ENCODE data around the gene RPL10L.

GRCh38 chr14:46653031-46653755 is 1.6 kb upstream of the RPL10L start:
- no peak for TF ChIP-seq CTCF (IDR thresholded peaks at IDR 0.05)
- TF ChIP-seq CHD2 (IDR thresholded peaks at IDR 0.05; ENCODE audit: low read length, partially characterized antibody), result no peak
- no peak for TF ChIP-seq EHMT2 (IDR thresholded peaks at IDR 0.05; ENCODE audit: low read depth)
- no peak for TF ChIP-seq ZNF302 (CRISPR knock-in tag; IDR thresholded peaks at IDR 0.05)
- no peak for TF ChIP-seq POLR2A (IDR thresholded peaks at IDR 0.05; ENCODE audit: low read length)
- no peak for TF ChIP-seq MAZ (IDR thresholded peaks at IDR 0.05; ENCODE audit: borderline replicate concordance, low read depth, low read length)
- TF ChIP-seq ATOH8 (CRISPR knock-in tag; IDR thresholded peaks at IDR 0.05; ENCODE audit: low read depth), result no peak
- TF ChIP-seq JUN (IDR thresholded peaks at IDR 0.05), result no peak
- TF ChIP-seq RCOR1 (IDR thresholded peaks at IDR 0.05; ENCODE audit: low read depth, low read length), result no peak
- no peak for TF ChIP-seq REST (IDR thresholded peaks at IDR 0.05)
- no peak for TF ChIP-seq RAD21 (conservative IDR thresholded peaks at IDR 0.05 in 1 of 2, IDR thresholded peaks at IDR 0.05 in 1 of 2)
- TF ChIP-seq ZC3H11A (IDR thresholded peaks at IDR 0.05), result no peak
- TF ChIP-seq, protein P1, sequence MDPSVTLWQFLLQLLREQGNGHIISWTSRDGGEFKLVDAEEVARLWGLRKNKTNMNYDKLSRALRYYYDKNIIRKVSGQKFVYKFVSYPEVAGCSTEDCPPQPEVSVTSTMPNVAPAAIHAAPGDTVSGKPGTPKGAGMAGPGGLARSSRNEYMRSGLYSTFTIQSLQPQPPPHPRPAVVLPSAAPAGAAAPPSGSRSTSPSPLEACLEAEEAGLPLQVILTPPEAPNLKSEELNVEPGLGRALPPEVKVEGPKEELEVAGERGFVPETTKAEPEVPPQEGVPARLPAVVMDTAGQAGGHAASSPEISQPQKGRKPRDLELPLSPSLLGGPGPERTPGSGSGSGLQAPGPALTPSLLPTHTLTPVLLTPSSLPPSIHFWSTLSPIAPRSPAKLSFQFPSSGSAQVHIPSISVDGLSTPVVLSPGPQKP (IDR thresholded peaks at IDR 0.05; ENCODE audit: low read depth, low read length), result no peak
